SJSA1 (cell line): ENCODE results near the gene FCF1. TPM values are rescaled to one million over a fixed set of nuclear protein-coding genes. Genes with fewer than 3 reads are reported as not detected.

Experiments used
- DNase-seq, 2 experiments: peaks; one replicate each; pipeline ENCODE4 v3.0.0-alpha.2; 2015 to 2020; ENCODE audit warnings: low spot score in 2 of 2, low read depth in 1 of 2
- H3K27ac ChIP-seq: fragments of 250-450 bp; sonication (Bioruptor Pico); 2 replicates; pipeline ENCODE4 v1.5.1; 2020; ENCODE audit warnings: mild to moderate bottlenecking, moderate library complexity
- H3K27me3 ChIP-seq: fragments of 250-450 bp; sonication (Bioruptor Pico); replicated peaks from 2 replicates; pipeline ENCODE4 v1.5.1; 2020; ENCODE audit warnings: mild to moderate bottlenecking, moderate library complexity
- H3K36me3 ChIP-seq: fragments of 250-450 bp; sonication (Bioruptor Pico); 2 replicates; pipeline ENCODE4 v1.5.1; 2020; ENCODE audit warnings: mild to moderate bottlenecking
- H3K4me1 ChIP-seq: fragments of 250-450 bp; sonication (Bioruptor Pico); replicated peaks from 2 replicates; pipeline ENCODE4 v1.6.1; 2021; ENCODE audit warnings: mild to moderate bottlenecking
- H3K4me3 ChIP-seq: fragments of 250-450 bp; sonication (Bioruptor Pico); 2 replicates; pipeline ENCODE4 v1.5.1; 2020; ENCODE audit warnings: mild to moderate bottlenecking
- H3K9me3 ChIP-seq: fragments of 250-450 bp; sonication (Bioruptor Pico); replicated peaks from 2 replicates; pipeline ENCODE4 v1.5.1; 2020; ENCODE audit warnings: mild to moderate bottlenecking
- total RNA-seq: library from RNA; depleted of rRNA; stranded (reverse); fragments of >200 nt; shearing (Covaris generic); gene quantifications from 2 replicates; pipeline ENCODE4 v1.2.3, GENCODE V29; 2014

The FCF1 gene
- total RNA-seq, 1 experiment from 2014 or later = 25.9 TPM

GRCh38 chr14:74685056-74685455 lies 27.9 kb upstream of the FCF1 start:
- Histone ChIP-seq H3K4me1 (no peaks in the 10 kb centered on the region), H3K4me3 (no peak overlapping the region), H3K9me3 (no peaks in the 10 kb centered on the region), H3K27ac (no peak overlapping the region), H3K36me3 (peaks cover 78% of the 10 kb centered on the region), H3K27me3 (no peaks in the 10 kb centered on the region)
- DNase-seq = no peak

GRCh38 chr14:74685921-74686678 lies 26.8 kb upstream of the FCF1 start:
- no peaks in the 10 kb centered on the region for H3K27me3 ChIP-seq
- no peaks in the 10 kb centered on the region for H3K9me3 ChIP-seq
- H3K36me3 ChIP-seq = peaks cover 75% of the 10 kb centered on the region
- DNase-seq = no peak
- no peaks in the 10 kb centered on the region for H3K4me1 ChIP-seq
- 0 out of 2 replicates have a peak overlapping the region, but pooled peaks have one; percentile 15 for H3K27ac ChIP-seq
- no peak overlapping the region for H3K4me3 ChIP-seq

- no peaks in the 10 kb centered on the region for H3K4me1 ChIP-seq
- no peak overlapping the region for H3K4me3 ChIP-seq
- H3K27ac ChIP-seq = no peak overlapping the region
- no peaks in the 10 kb centered on the region for H3K27me3 ChIP-seq
- DNase-seq = no peak
- H3K36me3 ChIP-seq = peaks cover 41% of the 10 kb centered on the region
- no peaks in the 10 kb centered on the region for H3K9me3 ChIP-seq
Observed at GRCh38 chr14:74691456-74691855, 21.5 kb upstream of the FCF1 start.

GRCh38 chr14:74693191-74693590 lies 19.8 kb upstream of the FCF1 start:
- Histone ChIP-seq H3K9me3 (no peaks in the 10 kb centered on the region), H3K27ac (no peak overlapping the region), H3K36me3 (peaks cover 37% of the 10 kb centered on the region), H3K4me3 (no peak overlapping the region), H3K4me1 (no peaks in the 10 kb centered on the region), H3K27me3 (no peaks in the 10 kb centered on the region)
- no peak for DNase-seq

- Histone ChIP-seq H3K9me3 (no peaks in the 10 kb centered on the region), H3K27ac (no peak overlapping the region), H3K4me3 (no peak overlapping the region), H3K27me3 (no peaks in the 10 kb centered on the region), H3K36me3 (peaks cover 31% of the 10 kb centered on the region), H3K4me1 (no peaks in the 10 kb centered on the region)
- DNase-seq = no peak
Observed at GRCh38 chr14:74695406-74695805, 17.5 kb upstream of the FCF1 start.

DNA sequence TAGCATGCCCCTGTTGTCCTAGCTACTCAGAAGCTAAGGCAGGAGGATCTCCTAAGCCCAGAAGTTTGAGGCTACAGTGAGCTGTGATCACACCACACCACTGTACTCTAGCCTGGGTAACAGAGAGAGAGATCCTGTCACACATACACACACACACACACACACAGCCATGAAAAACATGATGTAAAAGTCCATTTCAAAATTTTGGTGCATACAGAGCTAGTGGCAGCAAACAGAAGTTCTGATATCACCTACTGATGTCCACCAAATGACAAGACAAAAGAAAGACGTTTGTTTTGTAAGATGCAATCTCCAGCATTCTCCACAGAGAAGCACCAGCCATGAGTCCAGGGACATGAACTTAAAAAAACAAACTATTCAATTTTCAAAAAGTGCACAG lies 15.9 kb upstream of the FCF1 start:
- Histone ChIP-seq H3K4me3 (no peak overlapping the region), H3K9me3 (peaks cover under 1% of the 10 kb centered on the region; the same call in 1 of the 2 replicates), H3K27ac (no peak overlapping the region), H3K27me3 (no peaks in the 10 kb centered on the region), H3K36me3 (peaks cover 22% of the 10 kb centered on the region), H3K4me1 (no peaks in the 10 kb centered on the region)
- no peak for DNase-seq

- H3K27ac ChIP-seq = no peak overlapping the region
- H3K36me3 ChIP-seq = peaks cover 26% of the 10 kb centered on the region
- H3K27me3 ChIP-seq = no peaks in the 10 kb centered on the region
- peaks cover 3% of the 10 kb centered on the region for H3K9me3 ChIP-seq
- DNase-seq = no peak
- H3K4me3 ChIP-seq = no peak overlapping the region
- H3K4me1 ChIP-seq = no peaks in the 10 kb centered on the region
Observed at GRCh38 chr14:74697543-74697942, 15.4 kb upstream of the FCF1 start.

DNA sequence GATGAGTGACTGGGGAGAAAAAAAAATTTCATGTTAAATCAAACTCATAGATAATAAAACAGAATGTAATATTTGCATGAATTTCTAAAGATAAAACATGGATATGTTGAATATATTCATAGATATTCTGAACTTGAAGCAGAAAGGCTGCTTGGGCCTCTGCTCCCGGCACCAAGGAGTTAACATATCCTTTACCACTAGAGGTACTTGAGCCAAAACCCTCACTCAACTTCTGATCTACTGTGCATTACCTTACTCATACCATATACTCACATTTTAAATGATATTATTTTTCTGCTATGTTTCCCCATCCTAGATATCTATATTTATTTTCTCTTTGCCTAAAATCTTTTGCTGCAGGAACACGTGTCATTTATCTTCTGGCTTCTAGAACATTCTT lies 15.0 kb upstream of the FCF1 start:
- Histone ChIP-seq H3K4me1 (no peaks in the 10 kb centered on the region), H3K9me3 (peaks cover 7% of the 10 kb centered on the region), H3K27ac (no peak overlapping the region), H3K36me3 (peaks cover 29% of the 10 kb centered on the region), H3K4me3 (no peak overlapping the region), H3K27me3 (no peaks in the 10 kb centered on the region)
- DNase-seq = no peak

- no peak for DNase-seq
- no peak overlapping the region for H3K4me3 ChIP-seq
- H3K4me1 ChIP-seq = no peaks in the 10 kb centered on the region
- no peak overlapping the region for H3K27ac ChIP-seq
- H3K9me3 ChIP-seq = peaks cover 8% of the 10 kb centered on the region
- peaks cover 30% of the 10 kb centered on the region for H3K36me3 ChIP-seq
- H3K27me3 ChIP-seq = no peaks in the 10 kb centered on the region
Observed at GRCh38 chr14:74698465-74698864, 14.5 kb upstream of the FCF1 start.

DNA sequence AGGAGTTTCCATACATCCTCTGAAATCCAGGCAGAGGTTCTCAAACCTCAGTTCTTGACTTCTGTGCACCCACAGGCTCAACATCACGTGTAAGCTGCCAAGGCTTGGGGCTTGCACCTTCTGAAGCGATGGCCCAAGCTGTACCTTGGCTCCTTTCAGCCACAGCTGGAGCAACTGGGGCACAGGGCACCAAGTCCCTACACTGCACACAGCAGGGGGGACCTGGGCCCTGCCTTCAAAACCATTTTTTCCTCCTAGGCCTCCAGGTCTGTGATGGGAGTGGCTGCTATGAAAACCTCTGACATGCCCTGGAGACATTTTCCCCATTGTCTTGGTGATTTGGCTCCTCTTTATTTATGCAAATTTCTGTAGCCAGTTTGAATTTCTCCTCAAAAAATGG lies 10.7 kb upstream of the FCF1 start:
- peaks cover 31% of the 10 kb centered on the region for H3K36me3 ChIP-seq
- H3K27ac ChIP-seq = no peak overlapping the region
- DNase-seq = no peak
- H3K9me3 ChIP-seq = peaks cover 8% of the 10 kb centered on the region
- H3K4me1 ChIP-seq = no peaks in the 10 kb centered on the region
- H3K27me3 ChIP-seq = no peaks in the 10 kb centered on the region
- H3K4me3 ChIP-seq = no peak overlapping the region

DNA sequence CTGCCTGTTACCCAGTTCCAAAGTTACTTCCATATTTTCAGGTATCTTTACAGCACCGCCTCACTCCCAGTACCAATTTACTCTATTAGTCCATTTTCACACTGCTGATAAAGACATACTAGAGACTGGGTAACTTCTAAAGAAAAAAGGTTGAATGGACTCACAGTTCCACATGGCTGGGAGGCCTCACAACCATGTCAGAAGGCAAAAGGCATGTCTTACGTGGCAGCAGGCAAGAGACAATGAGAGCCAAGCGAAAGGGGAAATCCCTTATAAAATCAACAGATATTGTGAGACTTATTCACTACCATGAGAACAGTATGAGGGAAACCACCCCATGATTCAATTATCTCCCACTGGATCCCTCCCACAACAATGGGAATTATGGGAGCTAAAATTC lies 9.9 kb upstream of the FCF1 start:
- H3K4me1 ChIP-seq = no peaks in the 10 kb centered on the region
- no peaks in the 10 kb centered on the region for H3K27me3 ChIP-seq
- DNase-seq = no peak
- H3K36me3 ChIP-seq = peaks cover 27% of the 10 kb centered on the region
- H3K9me3 ChIP-seq = peaks cover 8% of the 10 kb centered on the region
- no peak overlapping the region for H3K27ac ChIP-seq
- no peak overlapping the region for H3K4me3 ChIP-seq

- no peak overlapping the region for H3K27ac ChIP-seq
- H3K4me1 ChIP-seq = no peaks in the 10 kb centered on the region
- no peak for DNase-seq
- H3K9me3 ChIP-seq = peaks cover 8% of the 10 kb centered on the region
- H3K4me3 ChIP-seq = no peak overlapping the region
- peaks cover 23% of the 10 kb centered on the region for H3K36me3 ChIP-seq
- no peaks in the 10 kb centered on the region for H3K27me3 ChIP-seq
Observed at GRCh38 chr14:74704656-74705055, 8.3 kb upstream of the FCF1 start.

DNA sequence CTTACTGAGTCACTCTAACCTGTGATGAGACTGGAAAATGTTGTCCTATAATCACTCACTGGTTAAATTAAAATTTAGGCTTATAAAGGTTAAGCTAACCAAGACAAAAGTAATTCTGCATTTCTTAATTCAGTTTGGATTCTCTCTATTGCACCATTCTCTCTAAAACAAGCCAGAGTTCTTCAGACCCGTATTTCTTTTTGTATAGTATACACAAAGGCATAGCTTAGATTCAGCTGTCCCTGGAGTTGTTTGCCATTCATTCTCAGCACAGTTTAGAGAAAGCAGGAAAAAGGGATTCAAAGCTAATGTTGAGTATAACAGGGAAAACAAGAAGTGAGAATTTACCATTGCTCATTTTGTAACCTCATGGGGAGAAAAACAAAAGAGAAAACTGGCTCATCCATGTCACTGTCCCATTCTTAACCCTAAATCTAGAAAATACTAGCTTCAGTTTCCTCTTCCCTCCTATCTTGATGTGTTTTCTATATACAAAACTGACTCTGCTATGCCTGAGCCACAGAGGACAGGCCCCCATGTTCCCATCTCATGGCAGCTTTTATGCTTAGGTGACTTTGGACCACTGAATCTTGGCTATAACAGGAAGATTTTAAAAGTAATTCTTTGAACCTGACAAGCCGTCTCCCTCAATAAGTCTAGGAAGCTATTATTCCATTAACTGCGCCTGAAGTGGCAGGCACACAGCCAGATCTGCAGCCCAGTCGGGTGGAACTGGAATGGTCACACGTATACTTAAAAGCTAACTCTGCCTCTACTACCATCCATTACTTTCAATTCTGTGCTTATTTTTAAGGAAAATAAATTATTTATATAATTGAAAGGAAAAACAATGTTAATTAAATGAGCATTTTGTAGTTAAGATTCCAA lies 7.1 kb upstream of the FCF1 start:
- Histone ChIP-seq H3K36me3 (peaks cover 19% of the 10 kb centered on the region), H3K4me1 (no peaks in the 10 kb centered on the region), H3K9me3 (peaks cover 8% of the 10 kb centered on the region), H3K27ac (no peak overlapping the region), H3K27me3 (no peaks in the 10 kb centered on the region), H3K4me3 (no peak overlapping the region)
- no peak for DNase-seq

DNA sequence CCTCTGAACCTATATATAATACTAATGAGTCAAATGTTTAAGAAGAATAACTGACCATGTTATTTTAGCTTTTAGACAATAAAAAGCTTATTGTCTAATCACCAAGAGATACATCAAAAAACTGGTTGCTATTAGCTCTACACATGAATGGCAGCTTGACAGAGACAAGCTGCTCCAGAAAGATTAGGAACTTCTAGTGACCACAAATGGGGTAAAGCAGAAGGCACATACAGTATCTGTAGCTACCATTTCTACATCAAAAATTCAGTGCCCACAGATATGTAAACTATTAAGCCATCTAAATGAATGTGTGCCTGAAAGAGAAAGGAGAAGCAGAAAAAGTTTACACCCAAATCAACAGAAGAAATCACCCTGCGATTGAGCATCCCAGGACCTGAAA lies 2.5 kb upstream of the FCF1 start:
- peaks cover 4% of the 10 kb centered on the region; the same call in 1 of the 2 replicates for H3K4me1 ChIP-seq
- H3K4me3 ChIP-seq = no peak overlapping the region
- DNase-seq = no peak
- H3K27ac ChIP-seq = no peak overlapping the region
- peaks cover 14% of the 10 kb centered on the region for H3K36me3 ChIP-seq
- no peaks in the 10 kb centered on the region for H3K9me3 ChIP-seq
- H3K27me3 ChIP-seq = no peaks in the 10 kb centered on the region
